GM08714 (cell line): Measurements from ENCODE around the gene AKAP3.
A peak's percentile ranks its signal among the peaks of the same experiment; 100 is the strongest.

ENCODE experiments used
- H3K4me3 ChIP-seq: fragments of 200-500 bp; sonication (Bioruptor generic); 2 replicates; pipeline ENCODE4 v1.5.1; 2014; ENCODE audit warnings: mild to moderate bottlenecking, low read length, inconsistent platforms
- ZNF274 ChIP-seq: IDR thresholded peaks from 2 replicates; pipeline ENCODE4 v1.6.1; 2012; ENCODE audit warnings: mild to moderate bottlenecking, low read depth, low read length

Gene AKAP3

GRCh38 chr12:4626543-4626942 is 22.3 kb downstream of the AKAP3 start:
- no peak for TF ChIP-seq ZNF274
- no peak overlapping the region for H3K4me3 ChIP-seq

- no peak overlapping the region for H3K4me3 ChIP-seq
- no peak for TF ChIP-seq ZNF274
Observed at GRCh38 chr12:4621511-4621910, 27.3 kb downstream of the AKAP3 start.

- no peak overlapping the region for H3K4me3 ChIP-seq
- no peak for TF ChIP-seq ZNF274
Observed at GRCh38 chr12:4615667-4616066, 33.2 kb downstream of the AKAP3 start.

DNA sequence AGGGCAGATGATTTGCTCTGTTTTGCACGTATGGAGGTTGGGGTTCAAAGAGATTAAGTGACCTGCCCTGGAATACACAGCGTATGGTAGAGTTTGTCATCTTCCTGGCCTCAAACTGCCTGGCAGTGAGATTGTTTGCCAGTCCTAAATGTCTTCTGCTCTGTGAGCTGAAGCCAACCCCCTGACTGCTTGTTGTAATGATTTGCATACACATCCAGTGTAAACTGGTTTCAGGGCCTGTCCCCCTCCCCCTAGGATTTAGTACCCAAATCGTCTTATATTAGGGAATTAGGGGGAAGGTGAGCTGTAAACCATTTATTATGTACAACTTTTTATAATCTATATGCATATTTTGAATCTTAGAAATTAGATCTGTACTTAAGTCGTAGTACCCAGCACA is 38.4 kb downstream of the AKAP3 start:
- H3K4me3 ChIP-seq = no peak overlapping the region
- TF ChIP-seq ZNF274 = no peak

DNA sequence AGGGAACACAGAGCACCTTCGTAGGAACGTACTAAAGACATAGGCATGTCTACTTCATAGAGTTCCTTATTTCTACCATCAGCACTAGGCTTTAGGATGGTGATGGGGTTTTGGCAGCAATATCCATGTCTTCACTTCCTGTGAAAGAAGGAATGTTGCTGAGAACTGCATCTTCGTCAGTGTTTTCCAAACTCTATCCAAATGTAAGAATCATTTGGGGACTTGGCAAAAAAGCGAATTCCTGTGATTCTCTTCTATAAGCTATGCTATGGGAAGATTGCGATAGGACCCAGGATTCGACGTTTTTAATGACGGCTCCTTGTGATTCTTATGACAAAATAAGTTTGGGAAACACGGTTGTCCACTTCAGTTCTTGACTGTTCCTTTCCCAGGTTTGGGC is 39.8 kb downstream of the AKAP3 start:
- no peak overlapping the region for H3K4me3 ChIP-seq
- no peak for TF ChIP-seq ZNF274

GRCh38 chr12:4607056-4607455 is 41.8 kb downstream of the AKAP3 start:
- TF ChIP-seq ZNF274 = no peak
- no peak overlapping the region for H3K4me3 ChIP-seq

DNA sequence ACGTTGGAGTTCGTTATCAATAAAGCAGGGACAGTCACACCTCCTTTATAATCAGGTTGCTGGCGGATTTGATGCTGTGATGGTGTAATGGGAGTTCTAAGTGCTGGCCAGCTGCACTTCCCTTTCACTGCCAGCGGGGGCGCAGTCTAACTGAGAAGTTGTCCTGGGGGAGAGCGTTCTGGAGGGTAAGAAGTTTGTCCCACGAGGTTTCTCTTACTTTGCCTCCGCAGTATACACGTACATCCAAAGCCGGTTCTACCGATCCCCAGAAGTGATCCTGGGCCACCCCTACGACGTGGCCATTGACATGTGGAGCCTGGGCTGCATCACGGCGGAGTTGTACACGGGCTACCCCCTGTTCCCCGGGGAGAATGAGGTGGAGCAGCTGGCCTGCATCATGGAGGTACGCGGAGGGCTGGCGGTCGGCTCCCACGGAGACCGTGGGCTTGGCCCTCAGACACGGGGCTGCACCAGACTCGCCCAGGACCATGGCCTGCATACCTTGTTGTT is 44.1 kb downstream of the AKAP3 start:
- peak overlapping the region; percentile 89 for H3K4me3 ChIP-seq
- no peak for TF ChIP-seq ZNF274

DNA sequence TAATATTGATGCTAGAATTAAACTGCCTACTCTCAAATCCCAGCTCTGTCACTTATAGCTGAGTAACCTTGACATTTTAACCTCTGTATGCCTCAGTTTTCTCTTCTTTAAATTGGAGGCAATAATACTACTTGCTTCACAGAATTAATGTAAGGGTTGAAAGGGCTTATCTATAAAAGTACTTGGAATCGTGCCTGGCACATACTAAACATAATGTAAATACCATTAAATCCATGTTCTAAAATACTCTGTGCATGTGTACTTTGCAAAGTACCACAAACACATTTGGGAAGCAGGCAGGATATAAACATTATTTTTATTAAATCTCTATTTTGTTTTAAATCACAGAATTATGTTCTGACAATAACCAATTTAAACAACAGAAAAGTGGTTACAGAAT is 44.9 kb downstream of the AKAP3 start:
- TF ChIP-seq ZNF274 = no peak
- H3K4me3 ChIP-seq = no peak overlapping the region

DNA sequence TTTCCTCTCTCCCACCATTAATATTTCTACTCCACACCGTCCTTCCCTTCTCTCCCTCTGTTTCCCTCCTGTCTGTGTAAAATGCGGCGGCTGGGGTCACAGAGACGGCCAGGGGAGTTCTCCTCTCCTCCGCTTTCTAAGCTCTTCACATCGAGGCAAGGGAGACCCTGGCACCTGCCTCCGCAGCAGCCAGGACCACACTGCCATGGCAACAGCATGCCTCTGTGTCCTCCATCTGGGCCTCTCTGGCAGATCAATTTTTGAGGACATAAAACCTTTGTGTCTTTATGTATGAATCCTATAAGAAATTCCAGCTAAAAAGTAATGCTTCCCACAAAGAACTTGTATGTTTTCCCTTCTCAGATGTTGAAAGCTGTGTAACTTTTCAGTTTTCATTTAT is 45.4 kb downstream of the AKAP3 start:
- no peak for TF ChIP-seq ZNF274
- H3K4me3 ChIP-seq = no peak overlapping the region

DNA sequence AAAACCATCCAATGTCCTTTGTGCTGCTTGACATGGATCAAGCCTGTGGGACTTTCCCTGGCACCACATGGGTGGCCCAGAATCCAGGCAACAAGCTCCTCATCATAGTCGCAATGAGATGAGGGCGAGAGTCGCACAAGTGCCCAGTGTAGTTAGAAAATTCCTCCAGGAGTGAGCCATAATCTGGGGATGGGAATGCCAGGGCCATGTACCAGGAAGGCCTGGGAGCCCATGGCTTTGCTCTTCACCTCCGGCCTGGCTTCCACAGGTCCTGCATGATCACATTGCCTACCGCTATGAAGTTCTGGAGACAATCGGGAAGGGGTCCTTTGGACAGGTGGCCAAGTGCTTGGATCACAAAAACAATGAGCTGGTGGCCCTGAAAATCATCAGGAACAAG is 53.0 kb downstream of the AKAP3 start:
- TF ChIP-seq ZNF274 = no peak

DNA sequence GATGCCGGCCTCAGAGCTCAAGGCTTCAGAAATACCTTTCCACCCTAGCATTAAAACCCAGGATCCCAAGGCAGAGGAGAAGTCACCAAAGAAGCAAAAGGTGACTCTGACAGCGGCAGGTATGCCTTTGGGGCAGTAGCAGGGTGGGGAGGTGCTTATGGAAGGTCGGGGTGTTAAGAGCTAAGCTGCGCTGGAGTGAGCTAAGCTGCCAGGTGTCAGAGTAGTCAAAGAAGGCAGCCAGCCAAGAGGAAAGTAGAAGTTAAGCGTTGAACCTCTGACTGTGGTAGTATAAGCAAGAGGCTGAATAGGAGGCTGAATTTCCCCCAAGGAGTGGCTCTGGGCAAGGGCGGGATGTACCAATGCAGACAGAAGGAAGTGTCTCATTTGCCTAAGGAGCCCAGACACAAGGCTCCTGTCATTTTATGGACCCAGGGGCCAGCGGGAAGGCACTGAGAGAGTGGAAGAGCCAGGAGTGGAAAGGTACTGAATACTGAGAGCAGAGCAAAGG is 57.6 kb downstream of the AKAP3 start:
- no peak overlapping the region for H3K4me3 ChIP-seq
- TF ChIP-seq ZNF274 = no peak

More for the DNA sequence above, 53.0 kb downstream of the AKAP3 start:
- H3K4me3 ChIP-seq = no peak overlapping the region

GRCh38 chr12:4589941-4590340 is 58.9 kb downstream of the AKAP3 start:
- H3K4me3 ChIP-seq = no peak overlapping the region
- TF ChIP-seq ZNF274 = no peak

- no peak for TF ChIP-seq ZNF274
- no peak overlapping the region for H3K4me3 ChIP-seq
Observed at GRCh38 chr12:4588916-4589315, 59.9 kb downstream of the AKAP3 start.

DNA sequence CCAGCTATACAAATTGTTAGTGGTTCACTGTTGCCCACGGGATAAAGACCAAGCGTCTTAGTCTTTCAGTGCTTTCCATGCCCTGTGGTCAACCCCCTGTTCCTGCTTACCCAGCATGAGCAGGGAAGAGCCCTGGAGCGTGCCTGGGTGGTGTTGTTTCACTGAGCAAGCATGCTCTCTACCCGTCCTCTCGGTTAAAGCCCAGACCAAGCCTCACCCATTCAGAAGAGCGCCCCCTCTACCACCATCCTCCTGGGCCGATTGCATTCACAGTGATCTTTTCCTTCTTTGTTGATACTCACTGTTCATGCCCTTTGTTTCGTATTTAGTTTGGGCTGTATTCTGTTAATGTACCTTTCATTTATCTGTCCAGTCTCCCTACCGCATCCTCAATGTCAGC is 61.7 kb downstream of the AKAP3 start:
- TF ChIP-seq ZNF274 = no peak
- H3K4me3 ChIP-seq = no peak overlapping the region

DNA sequence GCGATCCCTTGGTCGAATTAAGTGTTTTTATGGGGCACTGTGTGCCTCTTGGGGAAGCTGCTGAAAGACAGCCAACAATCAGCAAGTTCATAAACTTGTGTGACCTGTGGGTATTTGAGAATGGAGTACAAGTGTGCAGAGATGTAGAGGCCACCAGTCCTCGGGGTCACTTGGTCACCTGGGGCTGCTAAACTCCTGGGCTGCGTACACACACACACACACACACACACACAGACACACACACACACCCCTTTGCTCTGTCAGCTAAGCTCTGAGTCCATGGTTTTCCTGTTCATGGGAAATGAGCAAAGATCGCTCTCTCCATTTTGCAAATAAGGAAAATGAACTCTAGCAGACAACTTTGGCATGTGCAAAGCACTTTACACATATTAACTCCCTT is 62.4 kb downstream of the AKAP3 start:
- no peak for TF ChIP-seq ZNF274
- H3K4me3 ChIP-seq = no peak overlapping the region

GRCh38 chr12:4584896-4585295 is 64.0 kb downstream of the AKAP3 start:
- TF ChIP-seq ZNF274 = no peak
- H3K4me3 ChIP-seq = no peak overlapping the region

DNA sequence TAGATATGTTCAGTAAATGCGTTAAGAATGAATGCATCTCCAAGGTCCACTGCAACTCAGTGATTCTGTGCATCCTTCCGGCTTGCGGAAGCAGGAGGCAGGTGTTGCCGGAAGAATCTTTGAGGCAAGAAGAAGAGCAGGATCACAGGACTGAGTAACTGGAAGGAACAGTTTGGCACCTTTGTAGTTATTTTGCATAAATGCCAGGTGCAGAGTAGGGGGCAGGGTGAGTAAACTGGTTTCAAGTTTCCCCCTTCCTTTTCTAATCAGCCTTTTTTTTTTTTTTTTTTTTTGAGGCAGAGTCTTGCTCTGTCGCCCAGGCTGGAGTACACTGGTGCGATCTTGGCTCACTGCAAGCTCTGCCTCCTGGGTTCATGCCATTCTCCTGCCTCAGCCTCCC is 64.6 kb downstream of the AKAP3 start:
- H3K4me3 ChIP-seq = no peak overlapping the region
- TF ChIP-seq ZNF274 = no peak

DNA sequence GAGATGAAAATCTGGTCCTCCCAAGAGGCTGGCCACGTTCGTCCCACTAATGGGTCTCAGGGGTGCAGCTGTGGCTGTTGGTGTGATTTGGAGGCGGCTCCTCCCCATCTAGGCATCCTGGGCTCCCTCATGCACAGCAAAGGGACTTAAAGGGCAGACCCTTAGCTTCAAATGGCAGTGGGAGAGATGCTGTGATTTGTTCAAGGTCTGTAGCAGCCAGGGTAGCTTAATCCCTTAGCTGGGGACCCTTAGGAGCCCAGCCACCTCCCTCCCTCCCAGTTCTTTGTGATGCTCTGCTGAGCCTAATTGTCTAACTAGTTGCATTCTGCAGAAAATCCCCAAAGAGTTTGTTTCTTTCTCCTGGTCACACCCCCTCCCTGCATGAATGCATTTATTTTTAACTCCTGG is 68.6 kb downstream of the AKAP3 start:
- no peak overlapping the region for H3K4me3 ChIP-seq
- no peak for TF ChIP-seq ZNF274
